ENCODE data around the gene TEKT2.

The TEKT2 gene

DNA sequence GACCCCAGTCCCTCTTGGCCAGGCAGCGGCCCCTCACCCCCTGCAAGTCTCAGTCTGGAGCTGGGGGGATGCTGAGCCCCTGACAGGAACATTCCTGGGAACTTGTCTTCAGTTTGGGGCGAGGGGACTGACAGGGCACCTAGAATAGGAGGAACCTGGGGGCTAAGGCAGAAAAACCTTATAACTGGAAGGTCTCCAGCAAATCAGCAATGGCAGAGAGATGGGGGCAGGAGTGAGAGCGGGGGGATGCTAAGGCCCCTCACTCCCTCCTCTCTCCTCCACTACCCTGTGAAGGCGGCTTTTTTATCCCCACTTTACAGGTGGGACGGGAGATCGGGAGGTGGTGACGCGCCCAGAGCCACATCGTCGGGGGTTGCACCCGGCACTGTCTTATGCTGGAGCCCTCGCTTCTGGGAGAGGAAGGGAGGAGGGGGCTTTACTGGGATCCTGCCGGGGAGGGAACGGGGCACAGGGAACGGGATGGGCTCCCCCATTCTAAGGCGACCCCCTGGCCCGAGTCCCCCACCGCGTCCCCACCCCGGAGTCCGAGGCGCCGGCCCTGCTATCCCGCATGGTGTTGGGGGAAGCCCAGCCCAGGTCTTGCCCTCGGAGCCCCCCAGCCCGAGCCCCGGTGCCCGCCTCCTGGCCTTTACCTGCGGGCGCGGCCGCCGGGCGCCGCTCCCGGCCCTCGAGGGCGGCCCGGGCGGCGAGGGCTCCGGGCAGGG is 40.7 kb downstream of the TEKT2 start:
- no peak for DNase-seq (ENCODE audit: extremely low read depth, low read depth)
- TF ChIP-seq, protein P1, sequence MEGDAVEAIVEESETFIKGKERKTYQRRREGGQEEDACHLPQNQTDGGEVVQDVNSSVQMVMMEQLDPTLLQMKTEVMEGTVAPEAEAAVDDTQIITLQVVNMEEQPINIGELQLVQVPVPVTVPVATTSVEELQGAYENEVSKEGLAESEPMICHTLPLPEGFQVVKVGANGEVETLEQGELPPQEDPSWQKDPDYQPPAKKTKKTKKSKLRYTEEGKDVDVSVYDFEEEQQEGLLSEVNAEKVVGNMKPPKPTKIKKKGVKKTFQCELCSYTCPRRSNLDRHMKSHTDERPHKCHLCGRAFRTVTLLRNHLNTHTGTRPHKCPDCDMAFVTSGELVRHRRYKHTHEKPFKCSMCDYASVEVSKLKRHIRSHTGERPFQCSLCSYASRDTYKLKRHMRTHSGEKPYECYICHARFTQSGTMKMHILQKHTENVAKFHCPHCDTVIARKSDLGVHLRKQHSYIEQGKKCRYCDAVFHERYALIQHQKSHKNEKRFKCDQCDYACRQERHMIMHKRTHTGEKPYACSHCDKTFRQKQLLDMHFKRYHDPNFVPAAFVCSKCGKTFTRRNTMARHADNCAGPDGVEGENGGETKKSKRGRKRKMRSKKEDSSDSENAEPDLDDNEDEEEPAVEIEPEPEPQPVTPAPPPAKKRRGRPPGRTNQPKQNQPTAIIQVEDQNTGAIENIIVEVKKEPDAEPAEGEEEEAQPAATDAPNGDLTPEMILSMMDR (IDR thresholded peaks at IDR 0.05; ENCODE audit: low read depth, low read length): no peak

DNA sequence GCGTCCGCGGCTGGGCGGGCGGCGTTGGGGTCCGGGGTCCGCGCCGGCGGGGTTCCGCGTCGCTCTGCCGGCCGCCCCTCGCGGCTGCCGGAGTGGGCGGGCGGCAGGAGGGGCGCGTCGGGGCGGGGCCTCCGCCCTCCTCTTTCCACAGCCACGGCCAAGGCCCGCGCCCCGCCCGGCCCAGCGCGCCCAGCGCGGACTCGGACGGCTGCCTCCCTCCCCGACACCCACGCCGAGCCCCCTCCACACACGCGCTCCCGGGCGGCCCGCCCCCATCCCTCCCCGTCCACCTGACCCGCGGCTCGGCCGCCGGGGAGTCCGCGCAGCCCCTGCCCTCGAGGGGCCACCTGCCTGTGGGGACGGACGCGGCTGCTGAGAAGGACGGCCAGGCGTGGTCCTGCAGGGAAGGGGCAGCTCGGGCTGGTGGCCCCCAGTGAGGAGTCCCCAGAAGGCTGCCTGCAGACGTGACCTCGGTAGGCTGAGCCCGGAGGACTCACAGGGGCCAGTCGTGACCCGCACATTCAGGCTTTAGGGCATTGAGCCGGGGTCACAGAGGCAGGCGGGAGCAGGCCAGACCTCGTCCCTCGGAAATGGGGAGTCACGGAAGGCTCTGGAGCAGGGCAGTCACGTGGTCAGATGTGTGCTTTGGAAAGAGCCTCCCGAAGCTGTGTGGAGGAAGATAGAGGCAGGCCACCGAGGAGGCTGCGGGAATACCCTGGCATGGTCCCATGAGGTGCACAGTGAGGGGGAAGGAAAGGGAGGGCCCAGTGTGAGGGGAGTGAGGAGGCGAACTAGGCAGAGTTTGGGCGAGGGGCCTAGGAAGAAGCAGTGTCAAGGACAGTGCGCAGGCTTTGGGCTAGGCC is 41.5 kb downstream of the TEKT2 start, which contains the start of gene COL8A2:
Gene COL8A2, minus strand, starts transcription at position 94 of the 863 bp plus-strand sequence. CDS start 24,980 bp downstream, outside the sequence.
- no peak for DNase-seq (ENCODE audit: extremely low read depth, low read depth)
- TF ChIP-seq, protein P1 (IDR thresholded peaks at IDR 0.05; ENCODE audit: low read depth, low read length): no peak

GRCh38 chr1:36126005-36126716 is 42.3 kb downstream of the TEKT2 start:
- TF ChIP-seq, protein P1 (IDR thresholded peaks at IDR 0.05; ENCODE audit: low read depth, low read length): no peak
- DNase-seq (ENCODE audit: extremely low read depth, low read depth): no peak

DNA sequence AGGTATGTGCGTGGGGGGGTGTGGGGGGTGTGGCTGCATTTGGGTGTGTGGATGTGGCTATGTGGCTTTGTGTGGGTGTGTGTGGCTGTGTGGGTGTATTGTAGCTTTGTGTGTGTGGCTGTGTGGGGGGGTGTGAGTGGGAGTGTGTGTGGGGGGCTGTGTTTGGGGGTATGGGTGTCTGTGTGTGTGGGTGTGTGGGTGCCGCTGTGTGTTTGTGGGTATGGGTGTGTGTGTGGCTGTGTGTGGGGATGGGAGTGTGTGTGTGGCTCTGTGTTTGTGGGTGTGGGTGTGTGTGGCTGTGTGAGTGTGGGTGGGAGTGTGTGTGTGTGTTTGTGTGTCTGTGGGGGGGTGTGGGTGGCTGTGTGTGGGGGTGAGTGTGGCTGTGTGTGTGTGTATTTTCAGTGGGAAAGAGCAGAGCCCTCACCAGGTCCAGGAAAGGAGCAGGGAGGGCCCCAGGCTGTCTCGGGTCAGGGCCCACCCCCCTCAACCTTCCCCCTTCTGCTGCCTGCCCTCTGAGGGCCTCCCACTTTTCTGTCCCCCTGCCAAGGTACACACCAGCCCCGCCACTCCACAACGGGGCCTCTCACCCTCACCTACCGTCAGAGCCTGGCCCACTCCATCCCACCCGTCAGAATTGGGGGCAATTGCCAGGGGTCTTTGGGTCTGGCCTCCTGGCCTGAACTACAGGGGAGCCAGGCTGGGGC is 43.1 kb downstream of the TEKT2 start:
- TF ChIP-seq, protein P1 (IDR thresholded peaks at IDR 0.05; ENCODE audit: low read depth, low read length): no peak

GRCh38 chr1:36128126-36128904 is 44.4 kb downstream of the TEKT2 start:
- DNase-seq (ENCODE audit: extremely low read depth, low read depth): no peak
- TF ChIP-seq, protein P1 (IDR thresholded peaks at IDR 0.05; ENCODE audit: low read depth, low read length): no peak

More for the DNA sequence above, 43.1 kb downstream of the TEKT2 start:
- DNase-seq (ENCODE audit: extremely low read depth, low read depth): no peak

GRCh38 chr1:36128905-36129206 is 45.0 kb downstream of the TEKT2 start:
- DNase-seq (ENCODE audit: extremely low read depth, low read depth): no peak
- TF ChIP-seq, protein P1 (IDR thresholded peaks at IDR 0.05; ENCODE audit: low read depth, low read length): no peak

Measured in AG09319 (cell line).